Heart left ventricle (tissue), 13 donors: ENCODE results near the gene TMCO5A.

ENCODE experiments used
- POLR2A ChIP-seq, 2 donors: fragments of 450-650 bp; IDR thresholded peaks; one replicate each; pipeline ENCODE4 v1.6.1; 2017; ENCODE audit warnings: antibody characterized with exemption in 2 of 2, mild to moderate bottlenecking in 2 of 2, moderate library complexity in 2 of 2
- TF ChIP-seq, protein P1 (sequence below), 12 donors: fragments of 200-600 bp; sonication (generic) in 4 of 12; IDR thresholded peaks; one replicate each; pipeline versions ENCODE4 v1.5.0 to v1.8.0; 2018 to 2022; ENCODE audit warnings: antibody characterized with exemption in 12 of 12, mild to moderate bottlenecking in 5 of 12
- donor health status: ischemic (EF 13 %, LVEDD 7.1; RV severe dilation, severe dysfunction).
- donor health status: DM: no; HTN: yes; CAD: no.
- donor health status: DM: no; HTN: no; CAD: no.
- donor health status: ischemic (EF 25% LVEDD 6.9; RV normal size, moderate dysfunction).
- donor health status: ischemic (EF 25% LVEDD 5.7; RV mildly dilated, moderate dysfunction).
- donor health status: ischemic (EF 35%, LVEDD 5.7; RV mildly dilated, moderate dysfunction).
- donor health status: nonischemic (EF 11% LVEDD 7.7; RV severe dilation, severe dysfunction).
- donor health status: DM: yes; HTN: yes; CAD: no.
- donor health status: PGD.
- donor health status: ischemic (EF 29% LVEDD 5.4; RV normal size, mild dysfunction).
- donor health status: nonischemic (EF 23%, LVEDD 6.1; RV moderate dilation, normal function).

- TF ChIP-seq, protein P1, sequence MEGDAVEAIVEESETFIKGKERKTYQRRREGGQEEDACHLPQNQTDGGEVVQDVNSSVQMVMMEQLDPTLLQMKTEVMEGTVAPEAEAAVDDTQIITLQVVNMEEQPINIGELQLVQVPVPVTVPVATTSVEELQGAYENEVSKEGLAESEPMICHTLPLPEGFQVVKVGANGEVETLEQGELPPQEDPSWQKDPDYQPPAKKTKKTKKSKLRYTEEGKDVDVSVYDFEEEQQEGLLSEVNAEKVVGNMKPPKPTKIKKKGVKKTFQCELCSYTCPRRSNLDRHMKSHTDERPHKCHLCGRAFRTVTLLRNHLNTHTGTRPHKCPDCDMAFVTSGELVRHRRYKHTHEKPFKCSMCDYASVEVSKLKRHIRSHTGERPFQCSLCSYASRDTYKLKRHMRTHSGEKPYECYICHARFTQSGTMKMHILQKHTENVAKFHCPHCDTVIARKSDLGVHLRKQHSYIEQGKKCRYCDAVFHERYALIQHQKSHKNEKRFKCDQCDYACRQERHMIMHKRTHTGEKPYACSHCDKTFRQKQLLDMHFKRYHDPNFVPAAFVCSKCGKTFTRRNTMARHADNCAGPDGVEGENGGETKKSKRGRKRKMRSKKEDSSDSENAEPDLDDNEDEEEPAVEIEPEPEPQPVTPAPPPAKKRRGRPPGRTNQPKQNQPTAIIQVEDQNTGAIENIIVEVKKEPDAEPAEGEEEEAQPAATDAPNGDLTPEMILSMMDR (IDR thresholded peaks at IDR 0.05) = no peak
- TF ChIP-seq POLR2A (IDR thresholded peaks at IDR 0.05) = no peak
These were observed 36.1 kb upstream of the TMCO5A start for GRCh38 chr15:37898362-37898761.
